Endothelial cell of umbilical vein (primary cell): ENCODE results near the gene ABHD17A. TPM values are rescaled to one million over a fixed set of nuclear protein-coding genes. Genes with fewer than 3 reads are reported as not detected.

Experiments used
- BruUV-seq: library from RNA; stranded (reverse); fragments of 400-500 nt; replicated peaks from 2 replicates; lab custom pipeline; 2021; lab: Mats Ljungman, UMichigan
- CTCF ChIA-PET: fragments of 300-600, 350-600 bp; sonication (Branson Sonifier 250); formaldehyde crosslinking; loops from one replicate; lab custom pipeline; 2021; ENCODE audit warnings: antibody characterized with exemption, inconsistent platforms; lab: Charles Lee
- POLR2A ChIA-PET: fragments of 300-600, 350-600 bp; sonication (Branson Sonifier 250); formaldehyde crosslinking; loops from one replicate; lab custom pipeline; 2021; ENCODE audit warnings: antibody characterized with exemption, inconsistent platforms; lab: Charles Lee
- DNase-seq: peaks from one replicate; pipeline ENCODE4 v3.0.0-alpha.2; 2011; ENCODE audit warnings: low read depth, low spot score
- FAIRE-seq: peaks from 2 replicates; lab custom pipeline; 2011; peaks lifted over from hg19 to GRCh38; lab: Jason Lieb, UNC
- H2AFZ ChIP-seq: 2 replicates; pipeline ENCODE4 v1.6.0; 2012; ENCODE audit warnings: low read depth, low read length, control low read depth, inconsistent platforms
- H3K27ac ChIP-seq: 2 replicates; pipeline ENCODE4 v1.5.1; 2011; ENCODE audit warnings: low read depth, mild to moderate bottlenecking, control low read depth, low read length, moderate library complexity; ENCODE audit not compliant: insufficient read depth
- H3K27me3 ChIP-seq, 2 experiments: 2 replicates each; pipeline versions ENCODE4 v1.6.0 to v1.6.1; 2011; ENCODE audit warnings: low read length in 2 of 2, mixed read lengths in 1 of 2; ENCODE audit not compliant: control insufficient read depth in 2 of 2, insufficient read depth in 2 of 2
- H3K36me3 ChIP-seq, 2 experiments: 2 replicates in 1 of 2; 3 replicates in 1 of 2; pipeline ENCODE4 v1.5.1; 2011; ENCODE audit warnings: low read length in 2 of 2, mild to moderate bottlenecking in 1 of 2, moderate library complexity in 1 of 2; ENCODE audit not compliant: control insufficient read depth in 2 of 2, insufficient read depth in 2 of 2; ENCODE audit errors: extremely low read depth in 1 of 2
- H3K4me1 ChIP-seq: 3 replicates; pipeline ENCODE4 v1.5.1; 2011; ENCODE audit warnings: mild to moderate bottlenecking, low read length; ENCODE audit not compliant: control insufficient read depth, insufficient read depth; ENCODE audit errors: extremely low read depth
- H3K4me2 ChIP-seq: 2 replicates; pipeline ENCODE4 v1.6.1; 2011; ENCODE audit warnings: low read length, control low read depth, mixed read lengths; ENCODE audit not compliant: insufficient read depth
- H3K4me3 ChIP-seq, 3 experiments: fragments of 200-600 bp in 1 of 3; sonication (generic), shearing (Covaris generic) in 1 of 3; replicated peaks in 1 of 3; 2 replicates each; pipeline ENCODE4 v1.5.1; 2011 to 2016; ENCODE audit warnings: control low read depth in 3 of 3, low read length in 3 of 3, mild to moderate bottlenecking in 2 of 3, inconsistent platforms in 1 of 3, low read depth in 1 of 3, moderate library complexity in 1 of 3; ENCODE audit not compliant: insufficient read depth in 1 of 3
- H3K79me2 ChIP-seq: 2 replicates; pipeline ENCODE4 v1.6.0; 2012; ENCODE audit warnings: low read length, inconsistent platforms; ENCODE audit not compliant: control insufficient read depth, insufficient read depth
- H3K9ac ChIP-seq: replicated peaks from 2 replicates; pipeline ENCODE3; 2011; ENCODE audit warnings: low read length, control low read depth; ENCODE audit not compliant: insufficient read depth; ENCODE audit errors: extremely low read depth
- H3K9me1 ChIP-seq: replicated peaks from 3 replicates; pipeline ENCODE4 v1.6.0; 2011; ENCODE audit warnings: mild to moderate bottlenecking, low read length; ENCODE audit not compliant: control insufficient read depth, insufficient read depth; ENCODE audit errors: extremely low read depth
- H3K9me3 ChIP-seq: replicated peaks from 2 replicates; pipeline ENCODE4 v1.5.1; 2012; ENCODE audit warnings: low read length, inconsistent platforms; ENCODE audit not compliant: control insufficient read depth, insufficient read depth
- H4K20me1 ChIP-seq: replicated peaks from 2 replicates; pipeline ENCODE3; 2011; ENCODE audit warnings: mild to moderate bottlenecking, low read length; ENCODE audit not compliant: control insufficient read depth, insufficient read depth; ENCODE audit errors: extremely low read depth
- EZH2 ChIP-seq: IDR thresholded peaks from 2 replicates; pipeline ENCODE4 v1.6.1; 2012; ENCODE audit warnings: borderline replicate concordance, low read depth, mild to moderate bottlenecking, moderate library complexity, low read length, inconsistent platforms; ENCODE audit not compliant: severe bottlenecking
- FOS ChIP-seq: IDR thresholded peaks from 2 replicates; pipeline ENCODE4 v1.6.1; 2011; ENCODE audit warnings: mild to moderate bottlenecking, low read length, moderate library complexity, borderline replicate concordance; ENCODE audit not compliant: insufficient read depth
- GATA2 ChIP-seq: IDR thresholded peaks from 2 replicates; pipeline ENCODE4 v1.7.0; 2011; ENCODE audit warnings: low read depth, mild to moderate bottlenecking, moderate library complexity, mixed read lengths, low read length; ENCODE audit not compliant: insufficient read length, insufficient read depth
- JUN ChIP-seq: IDR thresholded peaks from 2 replicates; pipeline ENCODE4 v1.6.1; 2011; ENCODE audit warnings: borderline replicate concordance, low read depth; ENCODE audit not compliant: insufficient read length, insufficient read depth
- MYC ChIP-seq: IDR thresholded peaks from one replicate; pipeline ENCODE4 v1.6.1; 2011; ENCODE audit warnings: mild to moderate bottlenecking, low read depth, low read length
- POLR2A ChIP-seq: IDR thresholded peaks from 2 replicates; pipeline ENCODE4 v1.6.1; 2012; ENCODE audit warnings: low read depth, mild to moderate bottlenecking, control low read depth, low read length
- POLR2AphosphoS5 ChIP-seq: IDR thresholded peaks from 2 replicates; pipeline ENCODE4 v1.6.1; 2012; ENCODE audit warnings: low read depth, mild to moderate bottlenecking, control low read depth, low read length, moderate library complexity; ENCODE audit not compliant: insufficient read depth
- dilution Hi-C: fragments of 300-500 bp; cut with MboI; formaldehyde crosslinking; loops from one replicate; pipeline ENCODE4 v1.15.0; 2019; ENCODE audit warnings: low sequenced_read_pairs; ENCODE audit not compliant: extremely low pct_ligation_motif_present
- intact Hi-C: fragments of 100-400 bp; cut with micrococcal nuclease; formaldehyde crosslinking; loops from one replicate; pipeline ENCODE4 v1.10.0; 2022
- polyA plus RNA-seq, 4 experiments: library from polyadenylated mRNA; depleted of rRNA in 3 of 4; stranded (reverse) in 3 of 4; unstranded in 1 of 4; fragments of >200 nt; gene quantifications; 2 replicates each; pipeline versions ENCODE4 v1.2.1 to v1.2.3, GENCODE V29; 2011 to 2012; ENCODE audit warnings: missing spikeins in 1 of 4
- total RNA-seq: library from RNA; stranded (reverse); gene quantifications from 2 replicates; pipeline ENCODE4 v1.2.3, GENCODE V29; 2021
- TF ChIP-seq, protein P1 (sequence below), 2 donors: IDR thresholded peaks; 1 replicate in 1 of 2; 2 replicates in 1 of 2; pipeline ENCODE4 v1.5.1; 2011; ENCODE audit warnings: low read length in 2 of 2, mild to moderate bottlenecking in 2 of 2, moderate library complexity in 2 of 2, control low read depth in 1 of 2, inconsistent platforms in 1 of 2, low read depth in 1 of 2; ENCODE audit not compliant: insufficient read depth in 1 of 2; ENCODE audit errors: extremely low read depth in 1 of 2
- TF ChIP-seq, protein P2 (sequence below): IDR thresholded peaks from 2 replicates; pipeline ENCODE4 v1.6.1; 2011; ENCODE audit not compliant: insufficient read depth, insufficient read length

The ABHD17A gene
- total and polyA plus RNA-seq, 2 donors (not counting 3 experiments of a cell fraction or from before 2014, with no cell fraction given) = 89.8 to 143 TPM

DNA sequence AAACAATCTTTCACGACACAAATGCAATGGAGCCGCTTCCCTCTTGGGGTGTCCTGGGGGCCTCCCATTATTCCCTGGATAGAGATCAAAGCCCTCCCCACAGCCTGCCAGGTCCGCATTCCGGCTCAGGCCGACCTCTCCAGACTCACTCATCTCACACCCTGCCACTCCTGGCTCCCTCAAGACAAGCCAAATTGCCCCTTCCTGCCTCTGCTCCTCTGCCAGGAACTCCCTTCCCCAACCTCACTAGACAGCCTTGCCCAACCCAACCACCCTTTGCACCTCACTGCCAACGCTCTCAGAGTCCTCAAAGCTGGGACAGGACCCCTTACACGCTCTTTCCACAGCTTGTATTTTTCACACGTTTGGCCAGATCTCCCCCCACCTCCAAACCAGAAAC, 1.5 kb downstream of the ABHD17A start:
- Histone ChIP-seq H3K27me3 (no peaks in the 10 kb centered on the region), H3K27ac (no peak overlapping the region), H3K36me3 (peaks cover 0 to 1% of the 10 kb centered on the region in 2 experiments), H3K4me1 (peaks cover 27% of the 10 kb centered on the region), H3K79me2 (peaks cover 38% of the 10 kb centered on the region), H4K20me1 (no peaks in the 10 kb centered on the region), H3K9me3 (no peaks in the 10 kb centered on the region), H3K4me2 (peak overlapping the region; percentile 75), H3K9me1 (no peaks in the 10 kb centered on the region), H2AFZ (no peak overlapping the region), H3K4me3 (peak overlapping the region in 2 of 3 experiments; percentile 83 to 88), H3K9ac (peak overlapping the region; percentile 87)
- intact Hi-C loops = loop anchor here (2.0 kb wide), 1 partner anchor 19 kb away; no protein-coding TSS in a partner anchor
- POLR2A ChIA-PET = no interaction called here
- DNase-seq = no peak
- BruUV-seq = no TSS peak
- CTCF ChIA-PET = interaction anchor here (2.4 kb wide), 1 partner anchor 19 kb away, joined by 12 read pairs; no protein-coding TSS in a partner anchor
- dilution Hi-C loops = no loop called here
- FAIRE-seq = no peak
- TF ChIP-seq, protein P1, sequence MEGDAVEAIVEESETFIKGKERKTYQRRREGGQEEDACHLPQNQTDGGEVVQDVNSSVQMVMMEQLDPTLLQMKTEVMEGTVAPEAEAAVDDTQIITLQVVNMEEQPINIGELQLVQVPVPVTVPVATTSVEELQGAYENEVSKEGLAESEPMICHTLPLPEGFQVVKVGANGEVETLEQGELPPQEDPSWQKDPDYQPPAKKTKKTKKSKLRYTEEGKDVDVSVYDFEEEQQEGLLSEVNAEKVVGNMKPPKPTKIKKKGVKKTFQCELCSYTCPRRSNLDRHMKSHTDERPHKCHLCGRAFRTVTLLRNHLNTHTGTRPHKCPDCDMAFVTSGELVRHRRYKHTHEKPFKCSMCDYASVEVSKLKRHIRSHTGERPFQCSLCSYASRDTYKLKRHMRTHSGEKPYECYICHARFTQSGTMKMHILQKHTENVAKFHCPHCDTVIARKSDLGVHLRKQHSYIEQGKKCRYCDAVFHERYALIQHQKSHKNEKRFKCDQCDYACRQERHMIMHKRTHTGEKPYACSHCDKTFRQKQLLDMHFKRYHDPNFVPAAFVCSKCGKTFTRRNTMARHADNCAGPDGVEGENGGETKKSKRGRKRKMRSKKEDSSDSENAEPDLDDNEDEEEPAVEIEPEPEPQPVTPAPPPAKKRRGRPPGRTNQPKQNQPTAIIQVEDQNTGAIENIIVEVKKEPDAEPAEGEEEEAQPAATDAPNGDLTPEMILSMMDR (IDR thresholded peaks at IDR 0.05; ENCODE audit: extremely low read depth in 1 of 2, insufficient read depth in 1 of 2, low read depth in 1 of 2, low read length in 2 of 2) = no peak
- no peak for TF ChIP-seq GATA2

DNA sequence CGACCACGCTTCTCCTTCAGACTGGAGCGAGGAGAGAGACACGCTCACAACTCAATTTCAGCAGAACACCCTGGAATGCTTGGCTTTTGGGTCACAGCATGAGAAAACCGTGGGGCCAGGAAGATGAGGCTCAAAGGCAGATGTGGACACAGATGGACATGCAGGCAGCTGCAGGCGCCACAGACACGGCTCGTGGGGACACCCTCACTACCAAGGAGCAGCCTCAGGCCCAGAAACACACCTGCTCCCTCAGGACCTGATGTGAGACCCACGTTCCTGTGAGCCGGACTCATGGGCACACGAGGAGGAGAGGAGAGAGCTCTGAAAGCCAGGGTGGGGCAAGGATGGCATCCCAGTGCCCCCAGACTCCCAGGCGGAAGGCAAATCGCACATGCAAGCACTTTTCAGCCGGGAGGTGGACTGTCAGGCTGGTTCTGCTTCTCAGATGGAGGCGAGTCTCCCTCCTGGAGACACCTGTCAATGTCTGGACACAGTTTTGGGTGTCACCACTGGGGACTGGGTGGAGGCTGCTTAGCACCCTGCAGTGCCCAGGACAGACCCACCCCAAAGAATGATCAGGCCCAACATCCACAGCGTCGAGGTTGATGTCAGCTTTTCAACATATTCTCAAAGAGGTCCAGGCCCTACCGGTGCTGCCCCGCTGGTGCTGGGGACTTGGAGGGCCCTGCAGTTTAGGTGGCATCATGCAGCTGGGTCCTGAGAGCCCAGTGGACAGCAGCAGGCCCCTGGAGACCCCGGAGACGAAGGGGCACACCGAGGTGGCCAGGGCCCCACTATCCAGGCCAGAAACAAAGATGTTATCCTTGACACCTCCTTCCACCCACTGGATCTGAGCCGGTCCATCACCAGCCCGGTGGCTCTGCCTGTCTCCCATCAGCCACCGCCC, 2.3 kb downstream of the ABHD17A start:
- DNase-seq (no peak), FAIRE-seq (no peak)
- dilution Hi-C loops = no loop called here
- Histone ChIP-seq H3K9me3 (no peaks in the 10 kb centered on the region), H3K9ac (peak overlapping the region; percentile 28), H3K4me1 (peaks cover 27% of the 10 kb centered on the region), H3K36me3 (peaks cover 0 to 1% of the 10 kb centered on the region in 2 experiments), H2AFZ (no peak overlapping the region), H3K9me1 (no peaks in the 10 kb centered on the region), H3K4me3 (no peak overlapping the region), H4K20me1 (no peaks in the 10 kb centered on the region), H3K4me2 (peak overlapping the region; percentile 9), H3K79me2 (peaks cover 38% of the 10 kb centered on the region), H3K27me3 (no peaks in the 10 kb centered on the region), H3K27ac (peak overlapping the region; percentile 63)
- ChIA-PET POLR2A (no interaction called here), CTCF (interaction anchor here (2.4 kb wide), 1 partner anchor 18 kb away, joined by 12 read pairs; no protein-coding TSS in a partner anchor)
- TF ChIP-seq FOS (no peak), POLR2A (no peak), MYC (no peak), POLR2AphosphoS5 (no peak), JUN (no peak), EZH2 (no peak), GATA2 (no peak)
- TF ChIP-seq, protein P1 (IDR thresholded peaks at IDR 0.05; ENCODE audit: extremely low read depth in 1 of 2, insufficient read depth in 1 of 2, low read depth in 1 of 2, low read length in 2 of 2) = no peak
- TF ChIP-seq, protein P2, sequence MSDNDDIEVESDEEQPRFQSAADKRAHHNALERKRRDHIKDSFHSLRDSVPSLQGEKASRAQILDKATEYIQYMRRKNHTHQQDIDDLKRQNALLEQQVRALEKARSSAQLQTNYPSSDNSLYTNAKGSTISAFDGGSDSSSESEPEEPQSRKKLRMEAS = no peak
- BruUV-seq = no TSS peak
- intact Hi-C loops = no loop called here
